Thyroid gland (tissue), 4 donors: ENCODE results near the gene ZAP70. TPM values are rescaled to one million over a fixed set of nuclear protein-coding genes. Genes with fewer than 3 reads are reported as not detected.

Experiments used
- DNase-seq, 2 donors: peaks; one replicate each; pipeline ENCODE4 v3.0.0-alpha.2; 2019
- H3K27ac ChIP-seq, 3 donors: fragments of 200-600 bp; sonication (generic); 1 replicate in 2 of 3; 2 replicates in 1 of 3; pipeline ENCODE4 v1.5.1; 2016 to 2019; ENCODE audit warnings: mild to moderate bottlenecking in 1 of 3, moderate library complexity in 1 of 3
- H3K27me3 ChIP-seq: fragments of 200-600 bp; sonication (generic); one replicate; pipeline ENCODE4 v1.5.1; 2019
- H3K36me3 ChIP-seq, 2 donors: fragments of 200-600 bp; sonication (generic); one replicate each; pipeline ENCODE4 v1.5.1; 2016 to 2019
- H3K4me1 ChIP-seq, 2 donors: fragments of 200-600 bp; sonication (generic); one replicate each; pipeline ENCODE4 v1.5.1; 2017 to 2019
- H3K4me3 ChIP-seq, 3 donors: fragments of 200-600 bp; sonication (generic); replicated peaks in 1 of 3; 1 replicate in 2 of 3; 2 replicates in 1 of 3; pipeline ENCODE4 v1.5.1; 2016; ENCODE audit warnings: mild to moderate bottlenecking in 1 of 3
- H3K9me3 ChIP-seq: fragments of 200-600 bp; sonication (generic); one replicate; pipeline ENCODE4 v1.5.1; 2017
- CTCF ChIP-seq, 6 experiments: fragments of 200-600 bp in 3 of 6; fragments of 450-650 bp in 3 of 6; sonication (generic) in 3 of 6; IDR thresholded peaks; one replicate each; pipeline ENCODE4 v1.5.1; 2016 to 2019; ENCODE audit warnings: antibody characterized with exemption in 6 of 6, mild to moderate bottlenecking in 2 of 6, inconsistent platforms in 1 of 6, moderate library complexity in 1 of 6
- POLR2A ChIP-seq, 2 donors: fragments of 450-650 bp; IDR thresholded peaks; one replicate each; pipeline ENCODE4 v1.6.1; 2017; ENCODE audit warnings: antibody characterized with exemption in 2 of 2, mild to moderate bottlenecking in 2 of 2, moderate library complexity in 1 of 2
- WGBS, 2 donors: methylation state at CpG; one replicate each; pipeline ENCODE4 v1.1.5; 2017; 5-methylcytosine and 5-hydroxymethylcytosine counted together
- intact Hi-C: fragments of 100-400 bp; cut with DNase I; formaldehyde crosslinking; loops from one replicate; pipeline ENCODE4 v1.15.1; 2023
- total RNA-seq, 4 donors: library from RNA; depleted of rRNA; stranded (reverse); fragments of >200 nt; gene quantifications; one replicate each; pipeline ENCODE4 v1.2.3, GENCODE V29; 2016

The ZAP70 gene
- total RNA-seq, 4 donors from 2014 or later: 4.0 to 7.6 (median 4.4) TPM

GRCh38 chr2:97761192-97761591 is 47.8 kb downstream of the ZAP70 start:
- Histone ChIP-seq H3K9me3 (no peaks in the 10 kb centered on the region), H3K27me3 (no peaks in the 10 kb centered on the region), H3K4me1 (peaks cover 17 to 22% of the 10 kb centered on the region in 2 donors), H3K4me3 (no peak overlapping the region), H3K36me3 (peaks cover 26 to 35% of the 10 kb centered on the region in 2 donors), H3K27ac (peak overlapping the region in 1 of 3 donors; percentile 29)
- intact Hi-C loops: no loop called here
- no peak for TF ChIP-seq POLR2A (IDR thresholded peaks at IDR 0.05)
- no peak for TF ChIP-seq CTCF (IDR thresholded peaks at IDR 0.05)
- 79 to 84% methylated on average over 12 to 16 of the region's 23 CpGs for WGBS, 2 donors
- no peak for DNase-seq

GRCh38 chr2:97763176-97763845 is 49.9 kb downstream of the ZAP70 start:
- no peaks in the 10 kb centered on the region for H3K27me3 ChIP-seq
- H3K4me3 ChIP-seq: no peak overlapping the region
- H3K27ac ChIP-seq: no peak overlapping the region
- no peaks in the 10 kb centered on the region for H3K9me3 ChIP-seq
- no peak for TF ChIP-seq CTCF (IDR thresholded peaks at IDR 0.05)
- TF ChIP-seq POLR2A (IDR thresholded peaks at IDR 0.05): no peak
- intact Hi-C loops: no loop called here
- no peak for DNase-seq
- peaks cover 17 to 29% of the 10 kb centered on the region in 2 donors for H3K4me1 ChIP-seq
- WGBS, 2 donors: 90 to 94% methylated on average over 20 of the region's 20 CpGs
- peaks cover 14 to 23% of the 10 kb centered on the region in 2 donors for H3K36me3 ChIP-seq

- Histone ChIP-seq H3K36me3 (peaks cover 9 to 14% of the 10 kb centered on the region in 2 donors), H3K9me3 (no peaks in the 10 kb centered on the region), H3K4me3 (no peak overlapping the region), H3K27ac (peak overlapping the region in 2 of 3 donors; percentile 2 to 52), H3K27me3 (no peaks in the 10 kb centered on the region), H3K4me1 (peaks cover 17 to 29% of the 10 kb centered on the region in 2 donors)
- TF ChIP-seq POLR2A (IDR thresholded peaks at IDR 0.05) (no peak), CTCF (IDR thresholded peaks at IDR 0.05) (no peak)
- intact Hi-C loops: no loop called here
- WGBS, 2 donors: 90 to 95% methylated on average over 11 of the region's 11 CpGs
- DNase-seq: no peak
Measured at GRCh38 chr2:97764559-97765263, 51.3 kb downstream of the ZAP70 start.

GRCh38 chr2:97765933-97766332 is 52.6 kb downstream of the ZAP70 start:
- Histone ChIP-seq H3K27ac (peak overlapping the region; percentile 0 to 52 (median 2)), H3K36me3 (peaks cover 0 to 5% of the 10 kb centered on the region in 2 donors), H3K9me3 (no peaks in the 10 kb centered on the region), H3K4me3 (no peak overlapping the region), H3K4me1 (peaks cover 17 to 29% of the 10 kb centered on the region in 2 donors), H3K27me3 (no peaks in the 10 kb centered on the region)
- DNase-seq: peak; percentile 76 to 79
- TF ChIP-seq CTCF (IDR thresholded peaks at IDR 0.05): no peak
- no peak for TF ChIP-seq POLR2A (IDR thresholded peaks at IDR 0.05)
- intact Hi-C loops: no loop called here
- 42% methylated on average over 4 of the region's 4 CpGs for WGBS, 2 donors

- Histone ChIP-seq H3K27me3 (no peaks in the 10 kb centered on the region), H3K9me3 (no peaks in the 10 kb centered on the region), H3K36me3 (no peaks in the 10 kb centered on the region), H3K4me1 (peaks cover 16 to 23% of the 10 kb centered on the region in 2 donors), H3K4me3 (no peak overlapping the region), H3K27ac (peak overlapping the region in 1 of 3 donors; percentile 0)
- peak; percentile 30 to 35 for DNase-seq
- 85 to 88% methylated on average over 5 of the region's 5 CpGs for WGBS, 2 donors
- no peak for TF ChIP-seq CTCF (IDR thresholded peaks at IDR 0.05)
- TF ChIP-seq POLR2A (IDR thresholded peaks at IDR 0.05): no peak
- intact Hi-C loops: no loop called here
Measured at GRCh38 chr2:97766567-97766966, 53.2 kb downstream of the ZAP70 start.
